SJCRH30 (cell line): ENCODE results near the gene SAMHD1. TPM values are rescaled to one million over a fixed set of nuclear protein-coding genes. Genes with fewer than 3 reads are reported as not detected.
"Not testable (repeated sequence)": the region's sequence is repeated elsewhere in the genome, so short reads cannot be mapped to it uniquely, and the experiment has no call there.

Experiments used
- DNase-seq, 2 experiments: peaks; one replicate each; pipeline ENCODE4 v3.0.0-alpha.2; 2015 to 2020
- H3K27ac ChIP-seq: fragments of 250-450 bp; sonication (Bioruptor Pico); 2 replicates; pipeline ENCODE4 v1.5.1; 2020; ENCODE audit warnings: mild to moderate bottlenecking, moderate library complexity
- H3K27me3 ChIP-seq: fragments of 250-450 bp; sonication (Bioruptor Pico); 2 replicates; pipeline ENCODE4 v1.5.1; 2020; ENCODE audit warnings: mild to moderate bottlenecking, moderate library complexity
- H3K36me3 ChIP-seq: fragments of 250-450 bp; sonication (Bioruptor Pico); 2 replicates; pipeline ENCODE4 v1.5.1; 2020; ENCODE audit warnings: mild to moderate bottlenecking, moderate library complexity
- H3K4me1 ChIP-seq: fragments of 250-450 bp; sonication (Bioruptor Pico); 2 replicates; pipeline ENCODE4 v1.5.1; 2020; ENCODE audit warnings: mild to moderate bottlenecking, moderate library complexity
- H3K4me3 ChIP-seq: fragments of 250-450 bp; sonication (Bioruptor Pico); 2 replicates; pipeline ENCODE4 v1.5.1; 2020; ENCODE audit warnings: mild to moderate bottlenecking, moderate library complexity
- H3K9me3 ChIP-seq: fragments of 250-450 bp; sonication (Bioruptor Pico); replicated peaks from 2 replicates; pipeline ENCODE4 v1.5.1; 2020; ENCODE audit warnings: mild to moderate bottlenecking, moderate library complexity
- total RNA-seq: library from RNA; depleted of rRNA; stranded (reverse); fragments of >200 nt; shearing (Covaris generic); gene quantifications from 2 replicates; pipeline ENCODE4 v1.2.3, GENCODE V29; 2014

SAMHD1 gene
- total RNA-seq, 1 experiment from 2014 or later = 11.9 TPM

DNA sequence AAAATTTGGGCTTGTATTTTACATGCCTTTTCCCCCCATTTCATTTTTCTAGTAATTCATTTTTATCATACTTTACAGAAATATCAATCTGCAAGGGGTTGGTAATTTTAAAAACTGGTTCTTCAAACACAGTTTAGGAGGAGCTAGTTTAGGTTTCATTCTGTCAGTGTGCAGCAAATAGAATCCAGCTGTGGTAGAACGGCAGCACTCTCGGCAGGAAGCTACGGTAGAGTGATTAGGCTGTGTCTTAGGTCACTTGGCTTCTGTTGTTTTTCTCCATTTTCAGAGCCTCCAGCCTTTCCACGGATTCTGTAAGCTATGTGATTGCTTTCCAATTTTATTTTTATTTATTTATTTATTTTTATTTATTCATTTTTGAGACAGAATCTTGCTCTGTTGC lies 42.9 kb downstream of the SAMHD1 start:
- no peak for DNase-seq
- Histone ChIP-seq H3K27me3 (no peaks in the 10 kb centered on the region), H3K4me1 (no peaks in the 10 kb centered on the region)

DNA sequence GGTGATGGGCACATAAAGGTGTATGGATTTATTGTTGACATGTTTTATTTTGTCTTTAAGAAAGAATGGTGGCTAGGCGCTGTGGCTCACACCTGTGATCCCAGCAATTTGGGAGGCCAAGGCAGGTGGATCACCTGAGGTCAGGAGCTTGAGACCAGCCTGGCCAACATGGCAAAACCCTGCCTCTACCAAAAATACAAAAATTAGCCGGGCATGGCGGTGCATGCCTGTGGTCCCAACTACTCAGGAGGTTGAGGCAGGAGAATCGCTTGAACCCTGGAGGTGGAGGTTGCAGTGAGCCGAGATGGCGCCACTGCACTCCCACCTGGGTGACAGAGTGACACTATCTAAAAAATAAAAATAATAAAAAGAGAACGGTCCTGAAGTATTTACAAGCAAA lies 45.4 kb downstream of the SAMHD1 start:
- H3K9me3 ChIP-seq, H3K4me1 ChIP-seq, DNase-seq, H3K27ac ChIP-seq, H3K36me3 ChIP-seq, H3K4me3 ChIP-seq, H3K27me3 ChIP-seq: not testable (repeated sequence)

More for the DNA sequence above, 42.9 kb downstream of the SAMHD1 start:
- no peak overlapping the region for H3K4me3 ChIP-seq
- H3K36me3 ChIP-seq = peaks cover 4% of the 10 kb centered on the region; the same call in 1 of the 2 replicates
- H3K27ac ChIP-seq = no peak overlapping the region
- H3K9me3 ChIP-seq = no peaks in the 10 kb centered on the region

DNA sequence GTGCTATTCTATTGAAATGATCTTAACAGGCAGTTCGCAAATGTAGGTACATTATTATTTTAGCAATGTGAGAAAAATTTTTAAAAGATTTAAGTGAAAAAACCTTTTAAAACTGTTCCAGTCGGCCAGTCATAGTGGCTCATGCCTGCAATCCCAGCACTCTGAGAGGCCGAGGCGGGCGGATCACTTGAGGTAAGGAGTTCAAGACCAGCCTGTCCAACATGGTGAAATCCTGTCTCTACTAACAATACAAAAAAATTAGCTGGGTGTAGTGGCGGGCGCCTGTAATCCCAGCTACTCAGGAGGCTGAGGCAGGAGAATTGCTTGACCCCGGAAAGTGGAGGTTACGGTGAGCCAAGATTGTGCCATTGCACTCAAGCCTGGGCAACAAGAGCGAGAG lies 45.9 kb downstream of the SAMHD1 start:
- H3K36me3 ChIP-seq, H3K4me1 ChIP-seq, H3K4me3 ChIP-seq, H3K9me3 ChIP-seq, H3K27ac ChIP-seq, DNase-seq, H3K27me3 ChIP-seq: not testable (repeated sequence)

DNA sequence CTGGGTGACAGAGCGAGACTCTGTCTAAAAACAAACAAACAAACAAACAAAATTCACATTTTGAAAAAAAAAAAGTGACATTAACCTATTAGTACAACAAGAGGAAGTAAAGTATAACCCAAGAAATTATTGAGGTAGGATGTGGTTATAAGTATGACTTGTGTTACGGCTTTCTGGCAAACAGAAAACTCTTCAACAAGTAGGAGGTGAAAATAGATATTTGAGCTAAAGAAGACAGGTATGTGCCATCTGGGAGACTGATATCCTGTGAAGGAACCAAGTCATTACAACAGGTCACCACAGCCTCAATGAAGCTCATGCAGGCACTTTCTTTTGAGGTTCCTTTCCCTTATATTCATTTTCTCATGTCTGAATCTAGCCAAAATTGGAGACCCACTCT lies 46.8 kb downstream of the SAMHD1 start:
- Histone ChIP-seq H3K9me3 (no peaks in the 10 kb centered on the region), H3K4me3 (no peak overlapping the region), H3K36me3 (peaks cover 4% of the 10 kb centered on the region; the same call in 1 of the 2 replicates), H3K27ac (no peak overlapping the region), H3K4me1 (no peaks in the 10 kb centered on the region), H3K27me3 (no peaks in the 10 kb centered on the region)
- no peak for DNase-seq

DNA sequence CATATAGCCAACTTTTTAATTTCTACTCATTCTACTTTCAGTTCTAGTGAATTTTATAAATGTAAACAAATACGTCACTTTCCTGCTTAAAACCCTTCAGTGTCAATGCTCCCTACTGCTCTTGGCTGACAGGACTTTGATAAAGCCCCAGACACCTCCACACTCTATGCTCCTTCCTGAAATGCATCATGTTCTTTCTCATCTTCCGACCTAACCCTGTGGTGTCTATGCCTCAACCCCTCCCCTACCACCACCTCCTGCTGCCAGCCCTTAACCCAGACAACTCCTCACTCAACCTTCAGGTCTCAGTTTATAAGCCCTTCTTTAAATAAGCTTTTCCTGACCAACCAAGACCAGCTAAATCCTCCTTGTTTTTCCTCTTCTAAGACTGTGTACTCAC lies 56.5 kb downstream of the SAMHD1 start:
- Histone ChIP-seq H3K4me1 (no peaks in the 10 kb centered on the region), H3K9me3 (no peaks in the 10 kb centered on the region), H3K27me3 (no peaks in the 10 kb centered on the region), H3K36me3 (no peaks in the 10 kb centered on the region), H3K4me3 (no peak overlapping the region), H3K27ac (no peak overlapping the region)
- DNase-seq = no peak

GRCh38 chr20:36893801-36894200 lies 57.7 kb downstream of the SAMHD1 start:
- DNase-seq = no peak
- no peak overlapping the region for H3K4me3 ChIP-seq
- H3K27ac ChIP-seq = no peak overlapping the region
- H3K27me3 ChIP-seq = no peaks in the 10 kb centered on the region
- H3K9me3 ChIP-seq = no peaks in the 10 kb centered on the region
- H3K36me3 ChIP-seq = no peaks in the 10 kb centered on the region
- H3K4me1 ChIP-seq = no peaks in the 10 kb centered on the region

GRCh38 chr20:36891211-36891610 lies 60.3 kb downstream of the SAMHD1 start:
- H3K4me3 ChIP-seq = no peak overlapping the region
- no peaks in the 10 kb centered on the region for H3K9me3 ChIP-seq
- DNase-seq = no peak
- H3K4me1 ChIP-seq = no peaks in the 10 kb centered on the region
- no peaks in the 10 kb centered on the region for H3K36me3 ChIP-seq
- no peak overlapping the region for H3K27ac ChIP-seq
- no peaks in the 10 kb centered on the region for H3K27me3 ChIP-seq

DNA sequence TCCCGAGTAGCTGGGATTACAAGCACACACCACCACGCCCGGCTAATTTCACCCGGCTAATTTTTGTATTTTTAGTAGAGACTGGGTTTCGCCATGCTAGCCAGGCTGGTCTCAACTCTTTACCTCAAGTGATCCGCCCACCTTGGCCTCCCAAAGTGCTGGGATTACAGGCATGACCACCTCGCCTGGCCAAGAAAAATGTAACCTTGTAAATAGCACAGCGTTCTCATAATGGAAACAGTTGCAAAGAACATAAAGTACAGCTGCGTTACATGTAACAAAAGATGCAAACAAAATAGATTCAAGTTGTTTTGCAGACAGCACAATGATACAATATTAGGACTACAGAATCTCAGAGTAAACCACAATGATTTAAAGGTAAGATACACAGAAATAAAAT lies 60.9 kb downstream of the SAMHD1 start:
- H3K27me3 ChIP-seq = no peaks in the 10 kb centered on the region
- H3K4me3 ChIP-seq = no peak overlapping the region
- H3K36me3 ChIP-seq = no peaks in the 10 kb centered on the region
- H3K27ac ChIP-seq = no peak overlapping the region
- DNase-seq = no peak
- H3K4me1 ChIP-seq = no peaks in the 10 kb centered on the region
- H3K9me3 ChIP-seq = no peaks in the 10 kb centered on the region

GRCh38 chr20:36888880-36889516 lies 62.5 kb downstream of the SAMHD1 start:
- H3K4me3 ChIP-seq = no peak overlapping the region
- no peak overlapping the region for H3K27ac ChIP-seq
- no peaks in the 10 kb centered on the region for H3K4me1 ChIP-seq
- H3K36me3 ChIP-seq = no peaks in the 10 kb centered on the region
- H3K27me3 ChIP-seq = no peaks in the 10 kb centered on the region
- H3K9me3 ChIP-seq = no peaks in the 10 kb centered on the region
- no peak for DNase-seq

DNA sequence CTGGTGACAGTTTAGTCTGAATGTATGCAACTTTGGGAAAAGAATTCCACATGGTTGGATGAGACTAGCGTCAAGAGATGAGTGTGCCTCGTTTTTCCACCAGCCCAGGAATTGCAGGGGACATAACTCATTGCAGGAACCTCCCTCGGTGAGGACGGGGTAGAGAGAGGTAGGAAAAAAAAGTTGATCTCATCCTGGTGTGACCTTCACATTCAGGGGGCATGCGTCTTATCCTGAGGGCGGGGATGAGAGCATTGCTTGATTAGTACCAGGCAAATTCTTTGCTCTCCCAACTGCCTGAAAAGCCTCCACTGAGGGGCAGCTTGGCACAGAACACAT lies 63.8 kb downstream of the SAMHD1 start:
- DNase-seq = peak in 1 of 2 experiments; percentile 66
- Histone ChIP-seq H3K36me3 (no peaks in the 10 kb centered on the region), H3K9me3 (no peaks in the 10 kb centered on the region), H3K4me3 (peak overlapping the region; percentile 48), H3K27ac (peak overlapping the region; percentile 75), H3K4me1 (no peaks in the 10 kb centered on the region), H3K27me3 (no peaks in the 10 kb centered on the region)

DNA sequence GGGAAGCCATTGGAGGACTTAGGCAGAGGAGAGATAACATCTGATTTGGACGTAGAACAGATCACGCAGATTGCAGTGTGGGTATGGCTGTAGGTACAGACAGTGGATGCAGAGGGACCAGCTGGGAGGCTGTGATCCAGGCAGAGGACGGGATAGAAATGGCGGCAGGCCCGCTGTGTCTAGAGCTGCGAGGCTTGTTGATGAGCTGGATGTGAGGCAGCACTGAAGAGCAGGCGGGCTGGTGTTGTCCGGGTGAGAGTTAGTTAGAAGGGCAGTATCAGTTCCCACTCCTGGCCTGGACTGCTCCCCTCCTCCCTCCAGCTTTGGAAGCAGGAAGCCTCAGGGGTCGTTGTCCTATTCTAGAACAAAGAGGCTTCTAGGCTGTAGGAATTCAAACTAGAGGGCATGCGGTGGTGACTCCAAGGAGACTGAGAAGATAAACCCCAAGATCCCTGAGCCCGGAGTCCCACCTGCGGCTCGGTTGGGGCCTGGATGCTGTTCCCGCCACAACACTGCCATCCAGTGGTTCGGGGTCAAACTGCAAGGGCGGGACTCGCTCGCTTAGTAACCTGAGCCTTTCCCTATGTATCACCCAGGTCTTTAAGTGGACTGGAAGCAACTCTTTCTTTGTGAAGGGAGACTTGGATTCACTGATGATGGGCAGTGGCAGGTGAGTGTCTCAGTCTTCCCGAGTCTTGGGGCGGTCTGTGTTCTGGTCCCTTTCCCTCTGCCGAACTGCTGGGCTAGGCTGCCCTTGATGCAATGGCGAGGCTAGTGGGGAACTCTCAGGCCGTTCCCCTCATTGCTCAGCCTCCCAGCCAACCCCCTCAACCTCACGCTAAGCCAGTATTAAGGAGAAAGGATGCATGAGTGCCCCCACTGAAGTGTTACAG lies 64.4 kb downstream of the SAMHD1 start:
- H3K36me3 ChIP-seq = no peaks in the 10 kb centered on the region
- no peaks in the 10 kb centered on the region for H3K4me1 ChIP-seq
- no peaks in the 10 kb centered on the region for H3K9me3 ChIP-seq
- peak overlapping the region; percentile 75 for H3K27ac ChIP-seq
- no peaks in the 10 kb centered on the region for H3K27me3 ChIP-seq
- peak; percentile 95 to 99 for DNase-seq
- peak overlapping the region; percentile 48 for H3K4me3 ChIP-seq

DNA sequence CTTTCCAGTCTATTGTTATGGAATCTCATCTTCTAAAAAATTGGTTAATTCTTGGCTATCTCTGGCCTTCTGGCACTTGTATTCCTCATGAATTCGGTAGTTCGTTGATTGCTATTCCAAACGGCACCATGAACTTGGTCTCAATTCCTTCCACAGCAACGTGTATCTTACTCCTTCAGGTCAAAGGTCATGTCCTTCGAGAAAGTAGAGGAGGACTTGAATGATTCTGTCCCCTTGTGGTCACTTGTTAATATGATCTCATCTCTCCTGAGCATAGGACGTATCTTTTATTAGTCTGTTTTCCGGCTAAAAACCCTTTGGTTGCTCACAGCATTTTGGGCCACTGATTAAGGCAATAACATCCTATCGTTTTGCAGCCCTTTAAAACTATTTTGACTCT lies 66.2 kb downstream of the SAMHD1 start:
- no peak for DNase-seq
- Histone ChIP-seq H3K9me3 (no peaks in the 10 kb centered on the region), H3K4me1 (peaks cover 7% of the 10 kb centered on the region; the same call in 1 of the 2 replicates), H3K27ac (no peak overlapping the region), H3K4me3 (no peak overlapping the region), H3K27me3 (no peaks in the 10 kb centered on the region), H3K36me3 (no peaks in the 10 kb centered on the region)

- Histone ChIP-seq H3K27me3 (no peaks in the 10 kb centered on the region), H3K4me1 (peaks cover 7% of the 10 kb centered on the region; the same call in 1 of the 2 replicates), H3K27ac (no peak overlapping the region), H3K9me3 (no peaks in the 10 kb centered on the region), H3K4me3 (no peak overlapping the region), H3K36me3 (no peaks in the 10 kb centered on the region)
- DNase-seq = no peak
Measured at GRCh38 chr20:36883977-36884535, 67.5 kb downstream of the SAMHD1 start.

DNA sequence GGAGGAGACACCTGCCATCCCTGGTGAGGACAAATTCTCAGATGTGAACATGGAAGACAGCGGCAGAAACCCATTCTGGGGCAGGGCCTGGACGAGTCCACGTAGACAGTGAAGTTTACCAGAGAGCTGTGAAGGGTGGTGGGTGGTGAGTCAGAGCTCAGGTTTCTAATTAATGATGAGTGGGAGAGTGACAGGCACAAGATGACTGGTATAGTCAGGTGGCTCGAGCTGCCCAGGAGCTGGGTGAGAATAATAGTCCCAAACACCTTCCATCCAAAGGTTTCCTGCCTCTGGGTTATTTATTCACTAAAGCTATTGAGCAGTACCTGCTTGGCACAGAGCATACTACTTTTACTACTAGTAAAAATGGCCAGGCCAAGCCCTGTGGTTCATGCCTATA lies 69.6 kb downstream of the SAMHD1 start:
- Histone ChIP-seq H3K9me3 (no peaks in the 10 kb centered on the region), H3K4me3 (no peak overlapping the region), H3K27ac (no peak overlapping the region), H3K27me3 (peaks cover 9% of the 10 kb centered on the region; the same call in 1 of the 2 replicates), H3K36me3 (no peaks in the 10 kb centered on the region), H3K4me1 (peaks cover 7% of the 10 kb centered on the region; the same call in 1 of the 2 replicates)
- peak; percentile 49 to 64 for DNase-seq

DNA sequence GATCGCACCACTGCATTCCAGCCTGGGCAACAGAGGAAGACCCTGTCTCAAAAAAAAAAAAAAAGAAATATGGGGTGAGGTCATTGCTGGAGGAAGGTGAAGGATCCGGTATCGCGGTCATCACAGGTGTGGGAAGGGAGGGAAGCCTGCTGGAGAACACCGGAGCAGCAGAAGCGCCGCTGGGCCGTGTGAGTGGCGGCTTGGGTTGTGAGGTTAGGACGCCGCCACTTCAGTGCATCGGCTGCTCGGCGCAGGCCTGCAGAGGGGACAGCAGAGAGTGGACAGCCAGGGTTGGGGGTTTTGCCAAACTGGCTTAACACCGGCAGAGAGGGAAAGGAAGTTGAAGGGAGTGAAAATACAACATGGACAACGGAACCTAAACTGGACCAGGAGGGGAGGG lies 70.2 kb downstream of the SAMHD1 start:
- no peak for DNase-seq
- Histone ChIP-seq H3K36me3 (no peaks in the 10 kb centered on the region), H3K4me3 (no peak overlapping the region), H3K4me1 (peaks cover 7% of the 10 kb centered on the region; the same call in 1 of the 2 replicates), H3K9me3 (no peaks in the 10 kb centered on the region), H3K27ac (no peak overlapping the region), H3K27me3 (peaks cover 9% of the 10 kb centered on the region; the same call in 1 of the 2 replicates)
